Tibial artery (tissue), 4 donors: ENCODE measurements around the gene HIGD1A.
A peak's percentile ranks its signal among the peaks of the same experiment; 100 is the strongest.

Experiments used
- DNase-seq, 2 donors: peaks; one replicate each; pipeline ENCODE4 v3.0.0-alpha.2; 2019
- H3K27ac ChIP-seq, 2 donors: fragments of 200-600 bp; sonication (generic) in 1 of 2; 1 replicate in 1 of 2; 2 replicates in 1 of 2; pipeline ENCODE4 v1.5.1; 2018 to 2019; ENCODE audit warnings: mild to moderate bottlenecking in 1 of 2
- H3K27me3 ChIP-seq, 2 donors: fragments of 200-600 bp; sonication (generic) in 1 of 2; one replicate each; pipeline versions ENCODE4 v1.5.1 to v1.6.0; 2016 to 2019
- H3K36me3 ChIP-seq, 3 donors: fragments of 200-600 bp; sonication (generic) in 2 of 3; one replicate each; pipeline ENCODE4 v1.5.1; 2016 to 2019; ENCODE audit warnings: mild to moderate bottlenecking in 2 of 3
- H3K4me1 ChIP-seq, 4 donors: fragments of 200-600 bp; sonication (generic) in 2 of 4; 1 replicate in 3 of 4; 2 replicates in 1 of 4; pipeline ENCODE4 v1.5.1; 2016 to 2019
- H3K4me3 ChIP-seq, 2 donors: fragments of 200-600 bp; sonication (generic) in 1 of 2; 1 replicate in 1 of 2; 2 replicates in 1 of 2; pipeline ENCODE4 v1.5.1; 2018 to 2019; ENCODE audit warnings: mild to moderate bottlenecking in 2 of 2
- H3K9me3 ChIP-seq, 3 donors: fragments of 200-600 bp; sonication (generic) in 1 of 3; one replicate each; pipeline ENCODE4 v1.5.1; 2016 to 2019
- CTCF ChIP-seq, 2 experiments: fragments of 200-600 bp in 1 of 2; fragments of 450-650 bp in 1 of 2; IDR thresholded peaks; one replicate each; pipeline ENCODE4 v1.5.1; 2017 to 2019; ENCODE audit warnings: antibody characterized with exemption in 2 of 2, mild to moderate bottlenecking in 1 of 2, moderate library complexity in 1 of 2
- intact Hi-C: fragments of 100-400 bp; cut with DNase I; formaldehyde crosslinking; loops from one replicate; pipeline ENCODE4 v1.15.0; 2023; ENCODE audit warnings: low total_unique reads

The HIGD1A gene

GRCh38 chr3:42809202-42809601, 4.9 kb upstream of the HIGD1A start, which contains the start of gene ACKR2:
ACKR2 (plus strand) TSS chr3:42809445; CDS start chr3:42864503, 55,058 bp downstream.
- H3K36me3 ChIP-seq: no peaks in the 10 kb centered on the region
- no peak for TF ChIP-seq CTCF (IDR thresholded peaks at IDR 0.05)
- intact Hi-C loops: no loop called here
- peaks cover 0 to 2% of the 10 kb centered on the region in 2 donors for H3K27me3 ChIP-seq
- no peak for DNase-seq
- peaks cover 0 to 7% (median 3%) of the 10 kb centered on the region in 4 donors for H3K4me1 ChIP-seq
- no peak within 1 kb of the TSS for H3K4me3 ChIP-seq
- no peak within 1 kb of the TSS for H3K27ac ChIP-seq
- H3K9me3 ChIP-seq: no peaks in the 10 kb centered on the region

- Histone ChIP-seq H3K27ac (no peak overlapping the region), H3K4me1 (peaks cover 0 to 12% (median 4%) of the 10 kb centered on the region in 4 donors), H3K36me3 (no peaks in the 10 kb centered on the region), H3K9me3 (no peaks in the 10 kb centered on the region), H3K4me3 (no peak overlapping the region), H3K27me3 (peaks cover 0 to 2% of the 10 kb centered on the region in 2 donors)
- no peak for TF ChIP-seq CTCF (IDR thresholded peaks at IDR 0.05)
- no peak for DNase-seq
- intact Hi-C loops: no loop called here
Measured at GRCh38 chr3:42807929-42808328, 3.6 kb upstream of the HIGD1A start.

- no peak for TF ChIP-seq CTCF (IDR thresholded peaks at IDR 0.05)
- H3K36me3 ChIP-seq: no peaks in the 10 kb centered on the region
- intact Hi-C loops: no loop called here
- peaks cover 0 to 34% (median 21%) of the 10 kb centered on the region in 4 donors for H3K4me1 ChIP-seq
- DNase-seq: peak; percentile 45 to 69
- no peaks in the 10 kb centered on the region for H3K9me3 ChIP-seq
- peak overlapping the region in 1 of 2 donors; percentile 94 for H3K27ac ChIP-seq
- peak overlapping the region; percentile 80 to 92 for H3K4me3 ChIP-seq
- peaks cover 0 to 2% of the 10 kb centered on the region in 2 donors for H3K27me3 ChIP-seq
Measured at GRCh38 chr3:42805141-42805821, 991 bp upstream of the HIGD1A start.

GRCh38 chr3:42804831-42805132, 492 bp upstream of the HIGD1A start:
- H3K36me3 ChIP-seq: no peaks in the 10 kb centered on the region
- intact Hi-C loops: no loop called here

GRCh38 chr3:42803414-42804105, 730 bp downstream of the HIGD1A start:
- Histone ChIP-seq H3K36me3 (no peaks in the 10 kb centered on the region), H3K27ac (peak overlapping the region; percentile 94 to 97), H3K4me1 (peaks cover 0 to 39% (median 22%) of the 10 kb centered on the region in 4 donors), H3K27me3 (peaks cover 0 to 2% of the 10 kb centered on the region in 2 donors), H3K4me3 (peak overlapping the region; percentile 80 to 92), H3K9me3 (no peaks in the 10 kb centered on the region)
- no peak for TF ChIP-seq CTCF (IDR thresholded peaks at IDR 0.05)
- intact Hi-C loops: no loop called here
- DNase-seq: no peak

More at GRCh38 chr3:42804831-42805132, 492 bp upstream of the HIGD1A start:
- Histone ChIP-seq H3K4me3 (peak overlapping the region; percentile 80 to 92), H3K4me1 (peaks cover 0 to 39% (median 22%) of the 10 kb centered on the region in 4 donors), H3K9me3 (no peaks in the 10 kb centered on the region), H3K27ac (peak overlapping the region; percentile 94 to 97), H3K27me3 (peaks cover 0 to 2% of the 10 kb centered on the region in 2 donors)
- no peak for TF ChIP-seq CTCF (IDR thresholded peaks at IDR 0.05)
- no peak for DNase-seq
